T47D (cell line): Measurements from ENCODE around the gene TTC7B.
A peak's percentile ranks its signal among the peaks of the same experiment; 100 is the strongest.

Experiments used
- DNase-seq, 2 experiments: peaks; one replicate each; pipeline versions ENCODE4 v3.0.0 to v3.0.0-alpha.2; 2011 to 2012; ENCODE audit warnings: low read depth in 1 of 2, low spot score in 1 of 2
- JUND ChIP-seq: IDR thresholded peaks from 2 replicates; pipeline ENCODE4 v1.6.1; 2012; ENCODE audit warnings: low read depth
- in situ Hi-C: cut with HindIII; loops from 2 replicates; pipeline ENCODE4 v1.10.0; 2016; ENCODE audit warnings: low sequenced_read_pairs, low pct_unique_long_range_greater_than_20kb

Gene TTC7B

GRCh38 chr14:90655829-90656228, 160.4 kb downstream of the TTC7B start:
- no peak for DNase-seq
- in situ Hi-C loops: no loop called here
- no peak for TF ChIP-seq JUND

- in situ Hi-C loops: no loop called here
Observed at GRCh38 chr14:90654831-90655276, 161.4 kb downstream of the TTC7B start.

GRCh38 chr14:90652626-90653025, 163.6 kb downstream of the TTC7B start:
- in situ Hi-C loops: no loop called here
- DNase-seq: no peak
- TF ChIP-seq JUND: no peak

More at GRCh38 chr14:90654831-90655276, 161.4 kb downstream of the TTC7B start:
- no peak for TF ChIP-seq JUND
- no peak for DNase-seq

DNA sequence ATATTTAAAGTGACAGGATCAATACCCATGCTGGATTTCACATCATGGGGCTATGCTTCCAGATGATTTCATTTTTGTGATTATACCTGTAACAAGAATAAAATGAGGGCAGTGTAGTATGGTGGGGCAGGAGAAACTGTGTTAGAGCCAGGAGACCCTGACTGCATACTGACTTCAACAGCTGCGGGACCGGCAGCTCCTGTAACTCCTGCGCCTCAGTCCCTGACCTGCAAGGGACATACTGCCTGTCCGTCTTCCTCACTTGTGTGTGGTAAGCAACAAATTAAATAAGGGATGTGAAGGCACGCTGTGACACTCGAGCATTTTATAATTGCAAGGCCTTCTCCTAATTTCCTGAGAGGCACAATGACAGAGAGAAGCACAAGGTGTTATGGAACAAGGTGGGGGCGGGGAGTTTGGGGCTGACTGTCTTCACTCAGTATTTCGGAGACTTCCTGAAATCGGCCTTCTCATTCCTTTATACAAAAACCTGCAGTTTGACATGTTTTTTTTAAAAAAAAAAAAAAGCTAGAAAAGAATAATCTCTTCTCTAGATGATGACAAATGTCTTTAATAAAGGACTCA, 164.2 kb downstream of the TTC7B start:
- in situ Hi-C loops: no loop called here
- no peak for DNase-seq
- TF ChIP-seq JUND: no peak

DNA sequence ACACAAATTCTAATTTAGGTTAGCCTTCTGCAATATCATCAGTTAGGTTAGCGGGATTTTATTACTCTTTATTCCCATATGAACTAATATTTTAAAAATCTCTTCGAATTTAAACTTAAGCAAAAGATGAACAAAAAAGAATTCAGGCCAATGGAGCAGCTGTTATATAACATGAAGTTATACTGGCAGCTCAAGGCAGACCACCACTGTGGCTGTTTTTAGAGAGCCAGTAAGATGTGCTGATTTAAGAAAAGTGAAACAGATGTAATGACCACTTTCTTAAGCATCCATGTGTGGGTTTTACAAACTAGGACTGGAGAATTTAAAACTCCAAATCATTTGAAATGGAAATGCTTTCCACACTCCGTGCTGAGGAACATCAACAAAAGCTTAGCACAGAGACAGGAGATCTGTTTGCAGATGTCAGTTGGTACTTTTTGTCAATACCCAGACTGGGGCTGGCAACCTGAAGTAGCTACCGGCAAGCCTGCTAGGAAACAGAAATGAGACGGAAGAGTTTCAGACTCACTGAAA, 164.9 kb downstream of the TTC7B start:
- in situ Hi-C loops: no loop called here
- no peak for DNase-seq
- no peak for TF ChIP-seq JUND

- no peak for TF ChIP-seq JUND
- no peak for DNase-seq
- in situ Hi-C loops: no loop called here
Observed at GRCh38 chr14:90649557-90650135, 166.6 kb downstream of the TTC7B start.

DNA sequence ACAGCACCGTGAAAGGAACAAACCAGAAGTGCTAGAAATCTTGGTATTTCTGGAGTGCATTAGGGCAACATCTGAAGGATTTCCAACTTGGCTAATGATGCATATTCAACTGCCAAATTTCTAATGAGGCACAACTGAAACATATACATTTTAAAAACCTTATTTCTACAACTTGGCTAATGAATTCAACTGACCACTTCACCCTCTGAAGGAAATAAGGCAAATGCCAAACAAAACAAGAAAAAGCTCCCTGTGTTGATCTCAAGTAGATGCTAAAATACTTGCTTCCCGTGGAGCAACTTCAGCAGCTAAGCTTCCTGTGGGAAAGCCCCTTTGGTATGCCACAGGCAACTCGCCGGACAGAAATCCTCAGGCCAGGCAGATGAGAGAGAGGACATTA, 167.1 kb downstream of the TTC7B start:
- TF ChIP-seq JUND: no peak
- DNase-seq: no peak
- in situ Hi-C loops: no loop called here

DNA sequence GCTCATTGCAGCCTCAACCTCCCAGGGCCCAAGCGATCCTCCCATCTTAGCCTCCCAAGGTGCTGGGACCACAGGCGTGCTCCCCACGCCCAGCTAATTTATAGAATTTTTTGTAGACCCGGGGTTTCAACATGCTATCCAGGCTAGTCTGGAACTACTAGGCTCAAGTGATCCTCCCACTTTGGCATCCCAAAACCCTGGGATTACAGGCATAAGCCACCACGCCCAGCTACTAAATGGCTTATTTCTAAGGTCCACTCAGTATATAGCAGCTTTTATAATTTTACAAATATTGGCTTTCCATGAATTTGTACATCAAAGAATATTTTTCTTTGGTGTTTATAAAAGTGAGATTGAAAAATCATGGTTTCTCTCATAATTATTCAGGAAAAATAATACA, 167.8 kb downstream of the TTC7B start:
- no peak for DNase-seq
- no peak for TF ChIP-seq JUND
- in situ Hi-C loops: no loop called here

- DNase-seq: no peak
- in situ Hi-C loops: no loop called here
- no peak for TF ChIP-seq JUND
Observed at GRCh38 chr14:90647473-90648005, 168.7 kb downstream of the TTC7B start.

- in situ Hi-C loops: no loop called here
- no peak for TF ChIP-seq JUND
- peak; percentile 29 to 73 for DNase-seq
Observed at GRCh38 chr14:90645842-90646443, 170.3 kb downstream of the TTC7B start.

GRCh38 chr14:90644882-90645281, 171.3 kb downstream of the TTC7B start:
- TF ChIP-seq JUND: no peak
- no peak for DNase-seq
- in situ Hi-C loops: no loop called here

DNA sequence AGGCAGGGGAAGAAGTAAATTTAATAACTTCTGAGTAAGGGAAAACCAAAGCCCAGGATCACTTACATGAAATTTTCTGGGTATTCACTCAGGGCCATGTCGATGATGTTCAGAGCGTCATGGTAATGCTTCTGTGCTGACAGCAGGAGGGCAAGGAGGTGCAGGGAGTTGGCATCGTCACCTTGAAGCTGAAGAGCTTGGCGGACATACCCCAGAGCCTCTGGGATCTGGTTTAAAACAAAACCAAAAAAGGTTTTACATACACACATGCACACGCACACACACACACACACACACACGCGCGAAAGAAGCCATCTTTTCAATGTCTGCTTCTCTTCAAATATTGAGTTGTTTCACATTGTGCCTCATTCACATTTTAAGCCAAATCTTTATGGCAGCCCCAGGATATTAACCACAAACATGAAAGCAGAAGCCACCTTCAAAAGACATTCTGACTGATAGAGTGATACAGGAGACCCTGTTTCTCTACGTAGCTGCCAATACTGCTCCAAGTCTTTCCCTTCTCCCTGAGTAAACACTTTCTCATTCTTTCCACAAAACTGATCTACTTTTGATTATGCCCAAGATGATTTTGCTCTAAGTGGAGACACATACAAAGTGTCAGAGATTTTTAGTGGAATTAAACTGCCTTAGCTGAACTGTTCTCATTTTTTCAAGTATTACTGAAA, 172.1 kb downstream of the TTC7B start:
- no peak for TF ChIP-seq JUND
- in situ Hi-C loops: no loop called here
- DNase-seq: no peak
